ENCODE results near the gene SLC39A8.
A peak's percentile ranks its signal among the peaks of the same experiment; 100 is the strongest.

DNA sequence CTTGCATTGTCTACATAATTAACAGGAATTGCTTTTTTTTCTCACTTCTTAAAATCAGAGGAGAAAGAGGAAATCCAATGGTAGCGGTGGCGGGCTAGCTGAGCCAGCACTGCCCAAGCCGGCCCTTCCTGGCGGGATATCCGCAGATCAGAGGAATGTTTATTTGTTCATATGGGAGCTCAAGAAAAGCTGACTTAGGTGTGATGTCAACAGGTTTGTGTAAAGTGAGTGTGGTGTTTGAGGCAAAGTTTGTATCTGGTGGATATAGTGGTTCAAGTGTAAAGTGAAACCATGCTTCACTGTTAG is 466 bp upstream of the SLC39A8 start:
- TF ChIP-seq CTCF (IDR thresholded peaks at IDR 0.05; ENCODE audit: low read depth, low read length), result 0 out of 2 replicates have a peak, but pooled peaks have one; percentile 4
- TF ChIP-seq EZH2phosphoT487 (IDR thresholded peaks at IDR 0.05; ENCODE audit: low read depth), result no peak

Measured in OCI-LY3 (cell line).